Endodermal cell (in vitro differentiated cells): ENCODE data around the gene TPM2. TPM values are rescaled to one million over a fixed set of nuclear protein-coding genes. Genes with fewer than 3 reads are reported as not detected.

Experiments used
- DNase-seq: peaks from one replicate; pipeline ENCODE4 v3.0.0-alpha.2; 2017
- H3K27ac ChIP-seq: 2 replicates; pipeline ENCODE4 v1.5.1; 2013; ENCODE audit warnings: mild to moderate bottlenecking, low read depth, low read length, moderate library complexity
- H3K27me3 ChIP-seq: 2 replicates; pipeline ENCODE4 v1.6.1; 2013; ENCODE audit warnings: mild to moderate bottlenecking, low read length, moderate library complexity; ENCODE audit not compliant: insufficient read depth, control insufficient read depth, poor library complexity, severe bottlenecking
- H3K36me3 ChIP-seq: 2 replicates; pipeline ENCODE4 v1.7.0; 2013; ENCODE audit warnings: mild to moderate bottlenecking, low read length, moderate library complexity; ENCODE audit not compliant: control insufficient read depth, insufficient read depth
- H3K4me1 ChIP-seq: one replicate; pipeline ENCODE4 v1.7.0; 2013; ENCODE audit warnings: low read length; ENCODE audit not compliant: control insufficient read depth, insufficient read depth
- H3K4me3 ChIP-seq: 2 replicates; pipeline ENCODE4 v1.5.1; 2013; ENCODE audit warnings: mild to moderate bottlenecking, low read length, moderate library complexity
- H3K9ac ChIP-seq: 2 replicates; pipeline ENCODE4 v1.6.1; 2013; ENCODE audit warnings: mild to moderate bottlenecking, low read length, moderate library complexity; ENCODE audit not compliant: poor library complexity, severe bottlenecking; ENCODE audit errors: extremely low read depth
- H3K9me3 ChIP-seq: 2 replicates; pipeline ENCODE4 v1.6.1; 2013; ENCODE audit warnings: mild to moderate bottlenecking, low read length, moderate library complexity; ENCODE audit not compliant: control insufficient read depth
- H3K27ac Mint-ChIP-seq: 2 replicates; pipeline ENCODE4 v1.8.0; 2020; ENCODE audit warnings: mixed read lengths
- H3K27me3 Mint-ChIP-seq: 2 replicates; pipeline ENCODE4 v1.8.0; 2021; ENCODE audit warnings: mild to moderate bottlenecking, mixed read lengths; ENCODE audit not compliant: insufficient read depth
- H3K36me3 Mint-ChIP-seq: 2 replicates; pipeline ENCODE4 v1.8.0; 2020; ENCODE audit warnings: low read depth, mixed read lengths
- H3K4me1 Mint-ChIP-seq: 2 replicates; pipeline ENCODE4 v1.8.0; 2020; ENCODE audit warnings: mixed read lengths
- H3K4me3 Mint-ChIP-seq: 2 replicates; pipeline ENCODE4 v1.8.0; 2020; ENCODE audit warnings: mild to moderate bottlenecking, moderate library complexity, mixed read lengths
- H3K9me3 Mint-ChIP-seq: 2 replicates; pipeline ENCODE4 v1.8.0; 2020; ENCODE audit warnings: mild to moderate bottlenecking, mixed read lengths
- WGBS, 2 experiments: methylation state at CpG; one replicate each; pipeline versions ENCODE4 v1.1.5 to v1.1.7; 2013; ENCODE audit warnings: missing lambda C conversion rate in 2 of 2, mixed read lengths in 1 of 2; ENCODE audit not compliant: insufficient coverage in 1 of 2, insufficient read length in 1 of 2; 5-methylcytosine and 5-hydroxymethylcytosine counted together
- total RNA-seq, 2 donors: library from RNA; stranded (reverse); fragmentation: NEBNext Ultra II Directional in 1 of 2; extraction: Animal tissue kit (Norgen Biotek cat#: 25700) in 1 of 2; gene quantifications; 2 replicates in 1 of 2; 3 replicates in 1 of 2; pipeline ENCODE4 v1.2.1, GENCODE V29; 2021
- TF ChIP-seq, protein P1 (sequence below): fragments of 200-600 bp; sonication (generic); conservative IDR thresholded peaks from 2 replicates; pipeline ENCODE4 v1.5.0; 2021; ENCODE audit warnings: antibody characterized with exemption, mild to moderate bottlenecking

The TPM2 gene
- total RNA-seq, 2 donors from 2014 or later: 191 to 251 TPM

DNA sequence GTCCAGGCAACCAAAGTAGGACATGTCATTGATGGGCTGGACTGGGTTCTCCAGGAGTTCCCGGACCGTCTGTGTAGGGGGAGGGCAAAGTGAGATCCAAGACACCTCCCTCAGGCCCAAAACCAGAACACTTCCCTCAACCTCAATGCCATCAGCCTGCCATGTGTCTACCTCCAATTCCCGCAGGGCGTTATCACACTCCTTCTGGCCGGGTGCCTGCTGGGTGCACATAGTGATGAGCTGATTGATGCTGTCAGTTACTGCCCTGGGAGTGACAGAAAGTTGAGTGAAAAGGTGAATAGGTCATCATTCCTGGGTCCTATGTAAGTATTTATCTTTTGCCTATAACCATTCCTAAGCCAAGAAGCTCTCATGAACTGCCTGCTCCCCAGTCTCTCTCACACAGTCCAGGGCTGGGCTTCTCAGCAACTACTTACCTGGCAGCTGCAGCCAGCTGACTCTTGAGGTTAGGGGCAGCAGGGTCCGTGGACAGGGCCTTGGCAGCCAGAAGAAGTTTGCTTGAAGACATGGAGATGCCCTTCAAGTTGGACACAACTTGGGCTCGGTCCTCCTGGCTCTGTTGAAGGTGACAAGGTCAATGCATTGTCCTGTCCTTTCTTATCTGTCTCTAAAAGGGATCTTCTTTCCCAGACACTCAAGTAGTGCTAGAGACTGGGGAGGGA lies 21.2 kb upstream of the TPM2 start:
- no peaks in the 10 kb centered on the region for H3K4me1 Mint-ChIP-seq
- Histone ChIP-seq H3K9me3 (no peaks in the 10 kb centered on the region), H3K27ac (no peak overlapping the region), H3K9ac (no peak overlapping the region), H3K27me3 (no peaks in the 10 kb centered on the region), H3K4me1 (no peaks in the 10 kb centered on the region), H3K4me3 (no peak overlapping the region), H3K36me3 (peaks cover 92% of the 10 kb centered on the region)
- TF ChIP-seq, protein P1, sequence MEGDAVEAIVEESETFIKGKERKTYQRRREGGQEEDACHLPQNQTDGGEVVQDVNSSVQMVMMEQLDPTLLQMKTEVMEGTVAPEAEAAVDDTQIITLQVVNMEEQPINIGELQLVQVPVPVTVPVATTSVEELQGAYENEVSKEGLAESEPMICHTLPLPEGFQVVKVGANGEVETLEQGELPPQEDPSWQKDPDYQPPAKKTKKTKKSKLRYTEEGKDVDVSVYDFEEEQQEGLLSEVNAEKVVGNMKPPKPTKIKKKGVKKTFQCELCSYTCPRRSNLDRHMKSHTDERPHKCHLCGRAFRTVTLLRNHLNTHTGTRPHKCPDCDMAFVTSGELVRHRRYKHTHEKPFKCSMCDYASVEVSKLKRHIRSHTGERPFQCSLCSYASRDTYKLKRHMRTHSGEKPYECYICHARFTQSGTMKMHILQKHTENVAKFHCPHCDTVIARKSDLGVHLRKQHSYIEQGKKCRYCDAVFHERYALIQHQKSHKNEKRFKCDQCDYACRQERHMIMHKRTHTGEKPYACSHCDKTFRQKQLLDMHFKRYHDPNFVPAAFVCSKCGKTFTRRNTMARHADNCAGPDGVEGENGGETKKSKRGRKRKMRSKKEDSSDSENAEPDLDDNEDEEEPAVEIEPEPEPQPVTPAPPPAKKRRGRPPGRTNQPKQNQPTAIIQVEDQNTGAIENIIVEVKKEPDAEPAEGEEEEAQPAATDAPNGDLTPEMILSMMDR: no peak
- no peak overlapping the region for H3K27ac Mint-ChIP-seq
- no peaks in the 10 kb centered on the region for H3K27me3 Mint-ChIP-seq
- WGBS, 2 experiments: 92 to 94% methylated on average over 2 to 7 of the region's 7 CpGs
- peaks cover 79% of the 10 kb centered on the region for H3K36me3 Mint-ChIP-seq
- H3K9me3 Mint-ChIP-seq: no peaks in the 10 kb centered on the region
- no peak for DNase-seq
- no peak overlapping the region for H3K4me3 Mint-ChIP-seq

DNA sequence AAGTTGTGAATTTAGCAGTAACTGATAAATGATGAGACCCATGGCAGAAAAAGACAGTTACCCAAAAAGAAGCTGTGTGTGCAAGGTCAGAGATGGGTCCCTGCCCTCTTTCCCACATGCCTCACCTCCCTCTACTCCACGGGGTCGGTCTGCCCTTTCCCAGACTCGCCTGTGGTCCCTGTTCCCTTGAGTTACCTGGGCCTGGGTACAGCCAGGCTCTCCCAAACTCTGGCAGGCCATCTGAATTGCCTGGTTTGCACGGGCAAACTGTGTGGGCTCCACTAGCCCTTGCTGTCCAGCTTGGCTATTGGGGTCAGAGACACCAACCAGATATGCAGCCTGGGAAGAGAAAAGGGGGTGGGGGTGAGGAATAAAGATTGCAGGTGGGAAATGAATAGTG lies 18.4 kb upstream of the TPM2 start:
- H3K36me3 ChIP-seq: peaks cover 90% of the 10 kb centered on the region

DNA sequence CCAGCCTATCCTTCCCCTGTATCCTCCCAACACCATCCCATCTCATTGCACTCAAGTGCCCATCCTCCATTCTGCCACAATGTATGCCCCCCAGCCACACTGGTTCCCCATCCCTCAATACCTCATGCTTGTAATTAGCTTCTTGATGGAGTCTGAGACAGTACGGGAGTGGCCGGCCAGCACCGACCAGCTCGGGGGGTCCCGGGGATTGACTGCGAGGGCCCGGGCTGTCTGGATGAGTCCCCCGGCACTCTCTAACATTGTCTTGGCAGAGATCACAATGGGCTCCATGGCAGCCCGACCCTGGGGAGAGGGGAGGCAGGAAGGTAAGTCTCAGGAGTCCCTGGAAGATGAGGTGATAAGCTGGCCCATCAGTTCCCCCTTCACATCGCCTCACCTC lies 17.2 kb upstream of the TPM2 start:
- Mint-ChIP-seq H3K27me3 (no peaks in the 10 kb centered on the region), H3K9me3 (no peaks in the 10 kb centered on the region), H3K4me3 (no peak overlapping the region), H3K27ac (no peak overlapping the region), H3K4me1 (no peaks in the 10 kb centered on the region), H3K36me3 (peaks cover 84% of the 10 kb centered on the region)
- no peaks in the 10 kb centered on the region for H3K9me3 ChIP-seq
- no peaks in the 10 kb centered on the region for H3K27me3 ChIP-seq
- H3K36me3 ChIP-seq: peaks cover 88% of the 10 kb centered on the region
- no peak overlapping the region for H3K4me3 ChIP-seq
- no peaks in the 10 kb centered on the region for H3K4me1 ChIP-seq
- WGBS, 2 experiments: 89 to 100% methylated on average over 1 to 10 of the region's 10 CpGs
- H3K9ac ChIP-seq: no peak overlapping the region
- no peak for DNase-seq
- H3K27ac ChIP-seq: no peak overlapping the region
- TF ChIP-seq, protein P1: no peak

More for the DNA sequence above, 18.4 kb upstream of the TPM2 start:
- TF ChIP-seq, protein P1: no peak
- WGBS, 2 experiments: 95 to 100% methylated on average over 1 to 4 of the region's 4 CpGs
- H3K4me3 ChIP-seq: no peak overlapping the region
- DNase-seq: no peak
- Mint-ChIP-seq H3K9me3 (no peaks in the 10 kb centered on the region), H3K4me1 (no peaks in the 10 kb centered on the region), H3K27me3 (no peaks in the 10 kb centered on the region), H3K4me3 (no peak overlapping the region), H3K36me3 (peaks cover 86% of the 10 kb centered on the region), H3K27ac (no peak overlapping the region)
- H3K9ac ChIP-seq: no peak overlapping the region
- no peaks in the 10 kb centered on the region for H3K4me1 ChIP-seq
- H3K27ac ChIP-seq: no peak overlapping the region
- no peaks in the 10 kb centered on the region for H3K9me3 ChIP-seq
- H3K27me3 ChIP-seq: no peaks in the 10 kb centered on the region
